Neural cell (in vitro differentiated cells): ENCODE measurements around the gene MMP3. TPM values are rescaled to one million over a fixed set of nuclear protein-coding genes. Genes with fewer than 3 reads are reported as not detected.

ENCODE experiments used
- H2AFZ ChIP-seq: fragments of 200-600, 300-800 bp; sonication (generic), shearing (Covaris generic); 2 replicates; pipeline ENCODE4 v1.6.0; 2014; ENCODE audit warnings: low read depth, mild to moderate bottlenecking, antibody characterized with exemption, low read length, moderate library complexity
- H3F3A ChIP-seq: fragments of 200-600 bp; shearing (Covaris generic); 2 replicates; pipeline ENCODE4 v1.6.1; 2016; ENCODE audit warnings: mild to moderate bottlenecking, moderate library complexity, mixed read lengths, antibody characterized with exemption, low read length; ENCODE audit not compliant: insufficient read depth, poor library complexity, severe bottlenecking
- H3K27ac ChIP-seq: fragments of 200-600, 300-800 bp; sonication (generic), shearing (Covaris generic); 2 replicates; pipeline ENCODE4 v1.5.1; 2014; ENCODE audit warnings: mild to moderate bottlenecking, low read length, moderate library complexity
- H3K27me3 ChIP-seq: fragments of 300-800, 200-600 bp; sonication (generic), shearing (Covaris generic); 2 replicates; pipeline ENCODE4 v1.6.0; 2014; ENCODE audit warnings: mild to moderate bottlenecking, low read depth, low read length, moderate library complexity; ENCODE audit not compliant: insufficient read depth
- H3K36me3 ChIP-seq: fragments of 300-800, 200-600 bp; sonication (generic), shearing (Covaris generic); 2 replicates; pipeline ENCODE4 v1.5.1; 2014; ENCODE audit warnings: mild to moderate bottlenecking, antibody characterized with exemption, low read length, moderate library complexity; ENCODE audit not compliant: insufficient read depth
- H3K4me2 ChIP-seq: fragments of 300-800, 200-600 bp; sonication (generic), shearing (Covaris generic); 2 replicates; pipeline ENCODE4 v1.6.0; 2014; ENCODE audit warnings: mild to moderate bottlenecking, low read length
- H3K4me3 ChIP-seq: fragments of 300-800, 200-600 bp; sonication (generic), shearing (Covaris generic); 2 replicates; pipeline ENCODE4 v1.5.1; 2014; ENCODE audit warnings: mild to moderate bottlenecking, low read length, moderate library complexity
- H3K79me2 ChIP-seq: fragments of 200-600 bp; shearing (Covaris generic); replicated peaks from 2 replicates; pipeline ENCODE4 v1.6.0; 2014; ENCODE audit warnings: mild to moderate bottlenecking, low read length, moderate library complexity; ENCODE audit not compliant: insufficient read depth
- H3K9ac ChIP-seq: fragments of 300-800, 200-600 bp; sonication (generic), shearing (Covaris generic); 2 replicates; pipeline ENCODE4 v1.6.1; 2016; ENCODE audit warnings: mild to moderate bottlenecking, low read length, mixed read lengths
- H3K9me2 ChIP-seq: fragments of 200-600 bp; shearing (Covaris generic); 2 replicates; pipeline ENCODE4 v1.6.1; 2016; ENCODE audit warnings: mild to moderate bottlenecking, low read length, mixed read lengths; ENCODE audit not compliant: insufficient read depth
- H3K9me3 ChIP-seq: fragments of 200-600, 300-800 bp; sonication (generic), shearing (Covaris generic); 2 replicates; pipeline ENCODE4 v1.6.1; 2016; ENCODE audit warnings: mild to moderate bottlenecking, mixed run types, low read length, moderate library complexity, mixed read lengths
- H4K20me1 ChIP-seq: fragments of 200-600 bp; shearing (Covaris generic); 2 replicates; pipeline ENCODE4 v1.6.1; 2016; ENCODE audit warnings: mild to moderate bottlenecking, mixed run types; ENCODE audit not compliant: insufficient read depth
- EP300 ChIP-seq: fragments of 450-650 bp; conservative IDR thresholded peaks from 2 replicates; pipeline ENCODE4 v1.6.1; 2014; ENCODE audit warnings: antibody characterized with exemption, mild to moderate bottlenecking, moderate library complexity; ENCODE audit not compliant: poor library complexity, severe bottlenecking
- EZH2 ChIP-seq: fragments of 200-600, 300-800 bp; shearing (Covaris generic), sonication (generic); IDR thresholded peaks from 2 replicates; pipeline ENCODE4 v1.6.1; 2014; ENCODE audit warnings: antibody characterized with exemption, low read length, borderline replicate concordance, mild to moderate bottlenecking; ENCODE audit not compliant: insufficient read depth, poor library complexity, severe bottlenecking
- MXI1 ChIP-seq: fragments of 450-650 bp; conservative IDR thresholded peaks from 2 replicates; pipeline ENCODE4 v1.6.1; 2014; ENCODE audit warnings: antibody characterized with exemption, mild to moderate bottlenecking; ENCODE audit not compliant: poor library complexity, severe bottlenecking
- POLR2AphosphoS5 ChIP-seq: IDR thresholded peaks from 2 replicates; pipeline ENCODE4 v1.6.1; 2012
- RAD21 ChIP-seq: fragments of 450-650 bp; conservative IDR thresholded peaks from 2 replicates; pipeline ENCODE4 v1.6.1; 2014; ENCODE audit warnings: antibody characterized with exemption, mild to moderate bottlenecking, moderate library complexity
- SMC3 ChIP-seq: fragments of 450-650 bp; conservative IDR thresholded peaks from 2 replicates; pipeline ENCODE4 v1.6.1; 2014; ENCODE audit warnings: antibody characterized with exemption, mild to moderate bottlenecking, moderate library complexity; ENCODE audit not compliant: poor library complexity
- TAF1 ChIP-seq: IDR thresholded peaks from 2 replicates; pipeline ENCODE4 v1.6.1; 2012; ENCODE audit warnings: low read depth
- polyA plus RNA-seq: library from polyadenylated mRNA; depleted of rRNA; stranded (reverse); fragments of >200 nt; gene quantifications from 2 replicates; pipeline ENCODE4 v1.2.3, GENCODE V29; 2014
- TF ChIP-seq, protein P1 (sequence below): fragments of 450-650 bp; IDR thresholded peaks from 2 replicates; pipeline ENCODE4 v1.5.1; 2014; ENCODE audit warnings: antibody characterized with exemption, mild to moderate bottlenecking, moderate library complexity; ENCODE audit not compliant: poor library complexity, severe bottlenecking
- TF ChIP-seq, protein P2 (sequence below): IDR thresholded peaks from 2 replicates; pipeline ENCODE4 v1.6.1; 2012; ENCODE audit warnings: borderline replicate concordance

MMP3 gene
- polyA plus RNA-seq, 1 donor from 2014 or later = not detected

DNA sequence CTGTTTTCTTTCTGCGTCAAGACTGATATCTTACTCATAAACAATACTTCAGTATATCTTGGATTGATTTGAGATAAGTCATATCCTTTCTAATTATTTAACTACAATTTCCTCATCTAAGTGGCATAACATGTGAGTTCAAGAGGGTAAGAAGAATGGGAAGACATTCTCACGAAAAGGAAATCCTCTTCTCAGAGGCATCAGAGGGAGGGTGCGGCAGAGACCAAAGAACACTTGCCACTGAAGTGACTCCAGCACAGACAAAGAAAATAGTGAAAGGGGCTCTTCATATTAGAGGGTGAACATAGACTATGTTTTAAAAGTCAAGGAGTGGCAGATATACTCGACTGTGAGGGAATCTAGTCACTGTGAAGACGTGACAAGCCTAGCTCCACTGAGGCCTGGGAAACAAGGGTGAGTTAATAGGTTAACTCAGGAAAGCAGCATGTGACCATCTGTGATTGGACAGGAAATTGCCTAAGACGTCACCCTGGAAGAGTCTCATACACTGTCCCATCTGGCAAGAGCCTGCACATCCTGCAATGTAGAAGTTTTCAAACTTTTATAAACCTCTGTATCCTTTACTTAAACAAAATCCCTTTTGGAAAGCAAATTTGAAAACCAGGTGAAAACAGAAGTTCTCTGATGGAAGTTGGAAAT lies 43.6 kb downstream of the MMP3 start:
- H3K4me2 ChIP-seq = no peak overlapping the region
- H2AFZ ChIP-seq = no peak overlapping the region
- no peak overlapping the region for H3K27ac ChIP-seq

DNA sequence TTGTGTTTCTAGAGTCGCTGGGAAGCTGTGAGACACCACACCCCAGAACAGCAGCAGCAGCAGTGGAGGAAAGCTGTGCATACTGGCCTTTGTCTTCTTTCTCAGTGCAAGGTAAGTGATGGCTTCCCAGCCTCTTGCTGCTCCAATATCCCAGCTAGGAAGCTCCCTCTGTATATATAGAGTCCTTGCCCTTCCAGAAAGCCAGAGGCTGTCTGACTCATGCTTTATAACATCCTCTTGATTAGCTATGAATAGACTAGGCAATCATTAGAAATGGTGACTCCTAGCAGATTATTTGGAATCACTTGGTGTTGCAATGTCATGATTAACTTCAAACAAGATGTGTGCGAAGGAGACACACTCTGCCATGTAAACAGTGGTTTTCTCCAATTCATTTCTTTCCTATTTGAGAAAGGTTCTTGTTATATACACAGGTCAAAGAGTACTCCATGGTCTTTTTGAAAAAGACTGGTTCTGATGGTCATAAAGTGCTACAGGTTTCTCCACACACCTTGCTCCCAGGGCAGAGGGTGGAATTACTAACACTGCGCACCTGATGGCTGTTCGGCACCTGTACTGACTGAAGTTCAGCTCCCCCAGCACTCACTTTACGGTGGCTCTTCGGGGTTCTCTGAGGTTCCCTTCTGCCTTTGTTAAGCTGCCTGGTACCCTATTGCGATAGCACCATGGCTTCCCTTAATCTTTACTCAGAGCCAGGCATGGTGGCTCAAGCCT lies 45.2 kb downstream of the MMP3 start, which contains the start of gene MMP1:
Gene MMP1, minus strand, starts transcription at position 149 of the 735 bp plus-strand sequence. Its CDS starts 68 bp downstream, at position 81.
- no peak for TF ChIP-seq TAF1
- TF ChIP-seq EP300 = no peak
- TF ChIP-seq EZH2 = no peak
- no peak for TF ChIP-seq POLR2AphosphoS5
- TF ChIP-seq RAD21 = no peak
- TF ChIP-seq SMC3 = no peak
- TF ChIP-seq, protein P1, sequence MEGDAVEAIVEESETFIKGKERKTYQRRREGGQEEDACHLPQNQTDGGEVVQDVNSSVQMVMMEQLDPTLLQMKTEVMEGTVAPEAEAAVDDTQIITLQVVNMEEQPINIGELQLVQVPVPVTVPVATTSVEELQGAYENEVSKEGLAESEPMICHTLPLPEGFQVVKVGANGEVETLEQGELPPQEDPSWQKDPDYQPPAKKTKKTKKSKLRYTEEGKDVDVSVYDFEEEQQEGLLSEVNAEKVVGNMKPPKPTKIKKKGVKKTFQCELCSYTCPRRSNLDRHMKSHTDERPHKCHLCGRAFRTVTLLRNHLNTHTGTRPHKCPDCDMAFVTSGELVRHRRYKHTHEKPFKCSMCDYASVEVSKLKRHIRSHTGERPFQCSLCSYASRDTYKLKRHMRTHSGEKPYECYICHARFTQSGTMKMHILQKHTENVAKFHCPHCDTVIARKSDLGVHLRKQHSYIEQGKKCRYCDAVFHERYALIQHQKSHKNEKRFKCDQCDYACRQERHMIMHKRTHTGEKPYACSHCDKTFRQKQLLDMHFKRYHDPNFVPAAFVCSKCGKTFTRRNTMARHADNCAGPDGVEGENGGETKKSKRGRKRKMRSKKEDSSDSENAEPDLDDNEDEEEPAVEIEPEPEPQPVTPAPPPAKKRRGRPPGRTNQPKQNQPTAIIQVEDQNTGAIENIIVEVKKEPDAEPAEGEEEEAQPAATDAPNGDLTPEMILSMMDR = no peak
- TF ChIP-seq, protein P2, sequence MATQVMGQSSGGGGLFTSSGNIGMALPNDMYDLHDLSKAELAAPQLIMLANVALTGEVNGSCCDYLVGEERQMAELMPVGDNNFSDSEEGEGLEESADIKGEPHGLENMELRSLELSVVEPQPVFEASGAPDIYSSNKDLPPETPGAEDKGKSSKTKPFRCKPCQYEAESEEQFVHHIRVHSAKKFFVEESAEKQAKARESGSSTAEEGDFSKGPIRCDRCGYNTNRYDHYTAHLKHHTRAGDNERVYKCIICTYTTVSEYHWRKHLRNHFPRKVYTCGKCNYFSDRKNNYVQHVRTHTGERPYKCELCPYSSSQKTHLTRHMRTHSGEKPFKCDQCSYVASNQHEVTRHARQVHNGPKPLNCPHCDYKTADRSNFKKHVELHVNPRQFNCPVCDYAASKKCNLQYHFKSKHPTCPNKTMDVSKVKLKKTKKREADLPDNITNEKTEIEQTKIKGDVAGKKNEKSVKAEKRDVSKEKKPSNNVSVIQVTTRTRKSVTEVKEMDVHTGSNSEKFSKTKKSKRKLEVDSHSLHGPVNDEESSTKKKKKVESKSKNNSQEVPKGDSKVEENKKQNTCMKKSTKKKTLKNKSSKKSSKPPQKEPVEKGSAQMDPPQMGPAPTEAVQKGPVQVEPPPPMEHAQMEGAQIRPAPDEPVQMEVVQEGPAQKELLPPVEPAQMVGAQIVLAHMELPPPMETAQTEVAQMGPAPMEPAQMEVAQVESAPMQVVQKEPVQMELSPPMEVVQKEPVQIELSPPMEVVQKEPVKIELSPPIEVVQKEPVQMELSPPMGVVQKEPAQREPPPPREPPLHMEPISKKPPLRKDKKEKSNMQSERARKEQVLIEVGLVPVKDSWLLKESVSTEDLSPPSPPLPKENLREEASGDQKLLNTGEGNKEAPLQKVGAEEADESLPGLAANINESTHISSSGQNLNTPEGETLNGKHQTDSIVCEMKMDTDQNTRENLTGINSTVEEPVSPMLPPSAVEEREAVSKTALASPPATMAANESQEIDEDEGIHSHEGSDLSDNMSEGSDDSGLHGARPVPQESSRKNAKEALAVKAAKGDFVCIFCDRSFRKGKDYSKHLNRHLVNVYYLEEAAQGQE = no peak
- no peak for TF ChIP-seq MXI1

More for the DNA sequence above, 43.6 kb downstream of the MMP3 start:
- no peak overlapping the region for H3K4me3 ChIP-seq
- H3K27me3 ChIP-seq = no peaks in the 10 kb centered on the region
- no peaks in the 10 kb centered on the region for H3F3A ChIP-seq
- H3K79me2 ChIP-seq = no peaks in the 10 kb centered on the region
- H4K20me1 ChIP-seq = no peaks in the 10 kb centered on the region
- TF ChIP-seq EZH2 = no peak
- TF ChIP-seq, protein P1 = no peak
- no peak for TF ChIP-seq SMC3
- TF ChIP-seq, protein P2 = no peak
- TF ChIP-seq POLR2AphosphoS5 = no peak
- no peaks in the 10 kb centered on the region for H3K36me3 ChIP-seq
- no peaks in the 10 kb centered on the region for H3K9me2 ChIP-seq
- no peak overlapping the region for H3K9ac ChIP-seq
- H3K9me3 ChIP-seq = no peaks in the 10 kb centered on the region

More for the DNA sequence above, 45.2 kb downstream of the MMP3 start, which contains the start of gene MMP1:
- Histone ChIP-seq H2AFZ (no peak within 1 kb of the TSS), H3K27ac (no peak within 1 kb of the TSS), H3K27me3 (no peaks in the 10 kb centered on the region), H3F3A (no peaks in the 10 kb centered on the region), H4K20me1 (no peaks in the 10 kb centered on the region), H3K79me2 (no peaks in the 10 kb centered on the region), H3K9me2 (no peaks in the 10 kb centered on the region), H3K9me3 (no peaks in the 10 kb centered on the region), H3K36me3 (no peaks in the 10 kb centered on the region), H3K9ac (no peak within 1 kb of the TSS), H3K4me2 (no peak within 1 kb of the TSS), H3K4me3 (no peak within 1 kb of the TSS)
